ENCODE data around the gene AKAP6.
"Not testable (repeated sequence)": the region's sequence is repeated elsewhere in the genome, so short reads cannot be mapped to it uniquely, and the experiment has no call there.

AKAP6 gene

GRCh38 chr14:32571995-32572866 is 243.1 kb downstream of the AKAP6 start:
- CTCF ChIA-PET: no interaction called here
- no peak for DNase-seq (ENCODE audit: low spot score)
- no peak for TF ChIP-seq CTCF (conservative IDR thresholded peaks at IDR 0.05; ENCODE audit: low read depth)
- H3K27ac ChIP-seq: no peak overlapping the region
- POLR2A ChIA-PET (ENCODE audit: low non-redundant PET): no interaction called here

- TF ChIP-seq CTCF (conservative IDR thresholded peaks at IDR 0.05; ENCODE audit: low read depth): no peak
- POLR2A ChIA-PET (ENCODE audit: low non-redundant PET): no interaction called here
- no peak overlapping the region for H3K27ac ChIP-seq
- CTCF ChIA-PET: no interaction called here
- no peak for DNase-seq (ENCODE audit: low spot score)
Measured at GRCh38 chr14:32572867-32573150, 243.7 kb downstream of the AKAP6 start.

GRCh38 chr14:32574269-32574668 is 245.2 kb downstream of the AKAP6 start:
- no peak for TF ChIP-seq CTCF (conservative IDR thresholded peaks at IDR 0.05; ENCODE audit: low read depth)
- POLR2A ChIA-PET (ENCODE audit: low non-redundant PET): no interaction called here
- DNase-seq (ENCODE audit: low spot score): no peak
- H3K27ac ChIP-seq: no peak overlapping the region
- CTCF ChIA-PET: no interaction called here

- peak; percentile 54 for DNase-seq (ENCODE audit: low spot score)
- peak; percentile 94 for TF ChIP-seq CTCF (conservative IDR thresholded peaks at IDR 0.05; ENCODE audit: low read depth)
- ChIA-PET POLR2A (ENCODE audit: low non-redundant PET) (no interaction called here), CTCF (interaction anchor here (0.6 to 0.7 kb wide), 7 partner anchors 56 to 1868 kb away, joined by 3 to 7 read pairs (median 3); no protein-coding TSS in a partner anchor)
- no peak overlapping the region for H3K27ac ChIP-seq
Measured at GRCh38 chr14:32576088-32576795, 247.1 kb downstream of the AKAP6 start.

- no peak overlapping the region for H3K27ac ChIP-seq
- no peak for DNase-seq (ENCODE audit: low spot score)
- no peak for TF ChIP-seq CTCF (conservative IDR thresholded peaks at IDR 0.05; ENCODE audit: low read depth)
- CTCF ChIA-PET: no interaction called here
- POLR2A ChIA-PET (ENCODE audit: low non-redundant PET): no interaction called here
Measured at GRCh38 chr14:32576977-32577376, 247.9 kb downstream of the AKAP6 start.

GRCh38 chr14:32578181-32578580 is 249.1 kb downstream of the AKAP6 start:
- ChIA-PET POLR2A (ENCODE audit: low non-redundant PET) (no interaction called here), CTCF (no interaction called here)
- TF ChIP-seq CTCF (conservative IDR thresholded peaks at IDR 0.05; ENCODE audit: low read depth): no peak
- no peak overlapping the region for H3K27ac ChIP-seq
- DNase-seq (ENCODE audit: low spot score): no peak

GRCh38 chr14:32583427-32583826 is 254.3 kb downstream of the AKAP6 start:
- POLR2A ChIA-PET (ENCODE audit: low non-redundant PET); CTCF ChIA-PET; H3K27ac ChIP-seq; DNase-seq (ENCODE audit: low spot score): not testable (repeated sequence)
